ENCODE data around the gene PDLIM4.

- TF ChIP-seq CTCF (conservative IDR thresholded peaks at IDR 0.05): no peak
- TF ChIP-seq ZFX (IDR thresholded peaks at IDR 0.05): no peak
Measured at GRCh38 chr5:132230871-132231270, 26.6 kb upstream of the PDLIM4 start.
